Progenitor cell of endocrine pancreas (in vitro differentiated cells): Measurements from ENCODE around the gene NLRC4. TPM values are rescaled to one million over a fixed set of nuclear protein-coding genes. Genes with fewer than 3 reads are reported as not detected.
"Not testable (repeated sequence)": the region's sequence is repeated elsewhere in the genome, so short reads cannot be mapped to it uniquely, and the experiment has no call there.

Experiments
- DNase-seq: peaks from one replicate; pipeline ENCODE4 v3.0.0; 2021; ENCODE audit warnings: low spot score; ENCODE audit not compliant: unreplicated experiment
- H3K27ac Mint-ChIP-seq: 2 replicates; pipeline ENCODE4 v1.8.0; 2021; ENCODE audit warnings: mild to moderate bottlenecking, moderate library complexity, mixed read lengths
- H3K27me3 Mint-ChIP-seq: 2 replicates; pipeline ENCODE4 v1.8.0; 2021; ENCODE audit warnings: mixed read lengths
- H3K36me3 Mint-ChIP-seq: 2 replicates; pipeline ENCODE4 v1.8.0; 2022; ENCODE audit warnings: mixed read lengths; ENCODE audit not compliant: insufficient read depth
- H3K4me1 Mint-ChIP-seq: 2 replicates; pipeline ENCODE4 v1.8.0; 2021; ENCODE audit warnings: low read depth, mixed read lengths
- H3K4me3 Mint-ChIP-seq: 2 replicates; pipeline ENCODE4 v1.8.0; 2021; ENCODE audit warnings: low read depth, mild to moderate bottlenecking, moderate library complexity, mixed read lengths
- H3K9me3 Mint-ChIP-seq: 2 replicates; pipeline ENCODE4 v1.8.0; 2021; ENCODE audit warnings: low read depth, mixed read lengths
- long read RNA-seq: library from polyadenylated mRNA; unstranded; transcript quantifications from one replicate; pipeline ENCODE4 v2.0.0, GENCODE V29; 2020
- total RNA-seq: library from RNA; stranded (reverse); gene quantifications from 2 replicates; pipeline ENCODE4 v1.2.1, GENCODE V29; 2021
- TF ChIP-seq, protein P1 (sequence below): fragments of 200-600 bp; sonication (generic); IDR thresholded peaks from one replicate; pipeline ENCODE4 v1.5.0; 2021; ENCODE audit warnings: antibody characterized with exemption, mild to moderate bottlenecking; ENCODE audit not compliant: unreplicated experiment

NLRC4 gene, protein sequence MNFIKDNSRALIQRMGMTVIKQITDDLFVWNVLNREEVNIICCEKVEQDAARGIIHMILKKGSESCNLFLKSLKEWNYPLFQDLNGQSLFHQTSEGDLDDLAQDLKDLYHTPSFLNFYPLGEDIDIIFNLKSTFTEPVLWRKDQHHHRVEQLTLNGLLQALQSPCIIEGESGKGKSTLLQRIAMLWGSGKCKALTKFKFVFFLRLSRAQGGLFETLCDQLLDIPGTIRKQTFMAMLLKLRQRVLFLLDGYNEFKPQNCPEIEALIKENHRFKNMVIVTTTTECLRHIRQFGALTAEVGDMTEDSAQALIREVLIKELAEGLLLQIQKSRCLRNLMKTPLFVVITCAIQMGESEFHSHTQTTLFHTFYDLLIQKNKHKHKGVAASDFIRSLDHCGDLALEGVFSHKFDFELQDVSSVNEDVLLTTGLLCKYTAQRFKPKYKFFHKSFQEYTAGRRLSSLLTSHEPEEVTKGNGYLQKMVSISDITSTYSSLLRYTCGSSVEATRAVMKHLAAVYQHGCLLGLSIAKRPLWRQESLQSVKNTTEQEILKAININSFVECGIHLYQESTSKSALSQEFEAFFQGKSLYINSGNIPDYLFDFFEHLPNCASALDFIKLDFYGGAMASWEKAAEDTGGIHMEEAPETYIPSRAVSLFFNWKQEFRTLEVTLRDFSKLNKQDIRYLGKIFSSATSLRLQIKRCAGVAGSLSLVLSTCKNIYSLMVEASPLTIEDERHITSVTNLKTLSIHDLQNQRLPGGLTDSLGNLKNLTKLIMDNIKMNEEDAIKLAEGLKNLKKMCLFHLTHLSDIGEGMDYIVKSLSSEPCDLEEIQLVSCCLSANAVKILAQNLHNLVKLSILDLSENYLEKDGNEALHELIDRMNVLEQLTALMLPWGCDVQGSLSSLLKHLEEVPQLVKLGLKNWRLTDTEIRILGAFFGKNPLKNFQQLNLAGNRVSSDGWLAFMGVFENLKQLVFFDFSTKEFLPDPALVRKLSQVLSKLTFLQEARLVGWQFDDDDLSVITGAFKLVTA
- not detected in 2 replicates for total RNA-seq
- long read RNA-seq: 0 reads

DNA sequence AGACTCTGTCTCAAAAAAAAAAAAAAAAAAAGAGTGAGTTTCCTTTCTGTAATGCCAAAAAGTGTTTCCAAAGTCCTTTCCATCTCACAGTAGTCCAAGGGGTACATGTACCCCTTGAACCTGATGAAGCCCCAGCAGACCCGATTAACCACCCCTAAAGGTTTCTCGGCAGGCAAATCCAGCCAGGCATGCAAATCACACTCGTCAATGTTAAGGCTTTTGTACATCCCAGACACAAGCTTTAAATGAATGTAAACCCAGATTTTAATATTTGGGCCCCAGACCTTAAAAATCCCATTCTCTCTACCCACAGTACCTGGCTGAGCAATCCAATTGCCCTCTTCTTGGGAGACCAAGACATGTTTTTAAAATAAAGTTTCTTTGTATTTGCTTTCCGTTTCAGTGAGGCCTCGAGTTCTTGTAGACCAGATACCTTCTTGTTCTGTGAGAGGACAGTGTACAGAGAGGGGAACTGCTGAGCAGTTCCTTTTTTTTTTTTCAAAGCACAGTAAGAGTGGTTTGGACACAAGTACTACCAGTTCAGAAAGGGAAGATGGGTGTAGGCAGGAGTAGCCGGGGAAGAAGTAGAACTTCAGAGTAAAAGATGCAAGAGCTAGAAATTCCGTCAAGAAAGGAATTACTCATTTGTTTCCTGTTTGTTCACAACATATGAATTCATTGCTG, at the start of gene NLRC4:
Gene NLRC4 (minus strand): TSS at position 465 of the 684 bp plus-strand sequence. CDS start 8,111 bp downstream, outside the sequence.
- H3K4me1 Mint-ChIP-seq: no peaks in the 10 kb centered on the region
- H3K27ac Mint-ChIP-seq: no peak within 1 kb of the TSS
- H3K27me3 Mint-ChIP-seq: peaks cover 16% of the 10 kb centered on the region
- TF ChIP-seq, protein P1, sequence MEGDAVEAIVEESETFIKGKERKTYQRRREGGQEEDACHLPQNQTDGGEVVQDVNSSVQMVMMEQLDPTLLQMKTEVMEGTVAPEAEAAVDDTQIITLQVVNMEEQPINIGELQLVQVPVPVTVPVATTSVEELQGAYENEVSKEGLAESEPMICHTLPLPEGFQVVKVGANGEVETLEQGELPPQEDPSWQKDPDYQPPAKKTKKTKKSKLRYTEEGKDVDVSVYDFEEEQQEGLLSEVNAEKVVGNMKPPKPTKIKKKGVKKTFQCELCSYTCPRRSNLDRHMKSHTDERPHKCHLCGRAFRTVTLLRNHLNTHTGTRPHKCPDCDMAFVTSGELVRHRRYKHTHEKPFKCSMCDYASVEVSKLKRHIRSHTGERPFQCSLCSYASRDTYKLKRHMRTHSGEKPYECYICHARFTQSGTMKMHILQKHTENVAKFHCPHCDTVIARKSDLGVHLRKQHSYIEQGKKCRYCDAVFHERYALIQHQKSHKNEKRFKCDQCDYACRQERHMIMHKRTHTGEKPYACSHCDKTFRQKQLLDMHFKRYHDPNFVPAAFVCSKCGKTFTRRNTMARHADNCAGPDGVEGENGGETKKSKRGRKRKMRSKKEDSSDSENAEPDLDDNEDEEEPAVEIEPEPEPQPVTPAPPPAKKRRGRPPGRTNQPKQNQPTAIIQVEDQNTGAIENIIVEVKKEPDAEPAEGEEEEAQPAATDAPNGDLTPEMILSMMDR: no peak
- no peak within 1 kb of the TSS for H3K4me3 Mint-ChIP-seq
- H3K36me3 Mint-ChIP-seq: no peaks in the 10 kb centered on the region
- DNase-seq: no peak
- H3K9me3 Mint-ChIP-seq: no peaks in the 10 kb centered on the region

DNA sequence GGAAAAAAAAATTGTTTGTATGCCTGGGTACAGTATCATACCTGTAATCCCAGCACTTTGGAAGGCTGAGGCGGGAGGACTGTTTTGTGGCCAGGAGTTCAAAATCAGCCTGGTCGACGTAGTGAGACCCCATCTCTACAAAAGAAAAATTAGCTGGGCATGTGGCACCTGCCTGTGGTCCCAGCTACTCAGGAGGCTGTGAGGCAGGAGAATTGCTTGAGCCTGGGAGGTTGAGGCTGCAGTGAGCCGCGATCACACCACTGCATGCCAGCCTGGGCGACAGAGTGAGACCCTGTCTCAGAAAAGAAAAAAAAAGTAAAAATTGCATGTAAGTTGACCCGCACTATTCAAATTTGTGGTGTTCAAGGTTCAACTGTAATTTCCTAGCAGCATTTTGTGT, 45.9 kb upstream of the NLRC4 start:
- peaks cover 3% of the 10 kb centered on the region for H3K36me3 Mint-ChIP-seq
- TF ChIP-seq, protein P1: no peak
- no peak overlapping the region for H3K4me3 Mint-ChIP-seq
- no peak overlapping the region for H3K27ac Mint-ChIP-seq
- no peaks in the 10 kb centered on the region for H3K4me1 Mint-ChIP-seq
- H3K27me3 Mint-ChIP-seq: no peaks in the 10 kb centered on the region
- no peaks in the 10 kb centered on the region for H3K9me3 Mint-ChIP-seq
- no peak for DNase-seq

DNA sequence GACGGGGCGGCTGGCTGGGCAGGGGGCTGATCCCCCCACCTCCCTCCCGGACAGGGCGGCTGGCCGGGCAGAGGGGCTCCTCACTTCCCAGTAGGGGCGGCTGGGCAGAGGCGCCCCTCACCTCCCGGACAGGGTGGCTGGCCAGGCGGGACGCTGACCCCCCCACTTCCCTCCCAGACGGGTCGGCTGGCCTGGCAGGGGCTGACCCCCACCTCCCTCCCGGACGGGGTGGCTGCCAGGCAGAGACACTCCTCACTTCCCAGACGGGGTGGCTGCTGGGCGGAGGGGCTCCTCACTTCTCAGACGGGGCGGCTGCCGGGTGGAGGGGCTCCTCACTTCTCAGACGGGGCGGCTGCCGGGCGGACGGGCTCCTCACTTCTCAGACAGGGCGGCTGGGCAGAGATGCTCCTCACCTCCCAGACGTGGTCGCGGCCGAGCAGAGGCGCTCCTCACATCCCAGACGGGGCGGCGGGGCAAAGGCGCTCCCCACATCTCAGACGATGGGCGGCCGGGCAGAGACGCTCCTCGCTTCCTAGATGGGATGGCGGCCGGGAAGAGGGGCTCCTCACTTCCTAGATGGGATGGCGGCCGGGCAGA, 29.4 kb upstream of the NLRC4 start:
- not testable (repeated sequence) for H3K27me3 Mint-ChIP-seq, H3K4me3 Mint-ChIP-seq, H3K9me3 Mint-ChIP-seq, H3K27ac Mint-ChIP-seq, DNase-seq, H3K4me1 Mint-ChIP-seq
- peaks cover 26% of the 10 kb centered on the region for H3K36me3 Mint-ChIP-seq

DNA sequence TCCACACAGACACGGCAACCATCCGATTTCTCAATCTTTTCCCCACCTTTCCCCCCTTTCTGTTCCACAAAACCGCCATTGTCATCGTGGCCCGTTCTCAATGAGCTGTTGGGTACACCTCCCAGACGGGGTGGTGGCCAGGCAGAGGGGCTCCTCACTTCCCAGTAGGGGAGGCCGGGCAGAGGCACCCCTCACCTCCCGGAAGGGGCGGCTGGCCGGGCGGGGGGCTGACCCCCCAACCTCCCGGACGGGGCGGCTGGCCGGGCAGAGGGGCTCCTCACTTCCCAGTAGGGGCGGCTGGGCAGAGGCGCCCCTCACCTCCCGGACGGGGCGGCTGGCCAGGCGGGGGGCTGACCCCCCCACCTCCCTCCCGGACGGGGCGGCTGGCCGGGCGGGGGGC, 28.8 kb upstream of the NLRC4 start:
- not testable (repeated sequence) for H3K27ac Mint-ChIP-seq, DNase-seq, H3K4me3 Mint-ChIP-seq, H3K27me3 Mint-ChIP-seq, H3K4me1 Mint-ChIP-seq, H3K9me3 Mint-ChIP-seq
- H3K36me3 Mint-ChIP-seq: peaks cover 23% of the 10 kb centered on the region

DNA sequence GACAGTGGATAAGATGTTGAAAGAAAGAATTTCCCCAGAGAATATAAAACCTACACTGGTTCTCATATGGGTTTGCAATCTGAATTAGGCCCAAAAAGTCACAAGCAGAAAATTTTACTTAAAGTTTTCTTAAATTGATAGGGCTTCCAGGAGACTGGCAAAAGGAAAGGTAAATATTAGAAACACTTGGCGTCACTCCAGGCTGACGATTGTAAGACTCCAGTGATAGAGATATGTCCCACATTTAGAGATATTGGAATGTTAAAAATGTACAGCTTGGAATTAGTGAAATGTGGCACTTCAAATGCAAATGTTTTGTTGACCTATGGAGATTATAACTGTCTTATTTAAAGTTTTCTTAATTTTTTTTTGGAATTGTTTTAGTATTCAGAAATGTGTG, 27.1 kb upstream of the NLRC4 start:
- Mint-ChIP-seq H3K4me3 (no peak overlapping the region), H3K9me3 (no peaks in the 10 kb centered on the region), H3K27me3 (no peaks in the 10 kb centered on the region), H3K4me1 (no peaks in the 10 kb centered on the region), H3K27ac (no peak overlapping the region), H3K36me3 (peaks cover 22% of the 10 kb centered on the region)
- TF ChIP-seq, protein P1: no peak
- no peak for DNase-seq

DNA sequence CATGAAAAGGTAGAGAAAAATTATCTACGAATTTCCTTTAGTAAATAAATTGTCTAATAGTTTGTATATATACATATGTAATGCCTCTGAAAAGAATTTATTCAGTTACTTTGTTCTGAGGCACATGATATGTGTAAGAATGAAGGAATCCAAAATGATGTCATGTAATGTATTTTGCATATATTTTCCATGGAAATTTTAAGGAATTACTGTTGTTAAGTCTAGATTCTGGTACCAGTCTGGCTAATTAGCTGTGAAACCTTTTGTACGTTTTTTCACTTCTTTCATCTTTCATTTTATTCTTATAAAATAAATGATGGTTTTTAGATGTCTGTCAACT, 25.3 kb upstream of the NLRC4 start:
- Mint-ChIP-seq H3K27ac (no peak overlapping the region), H3K36me3 (peaks cover 14% of the 10 kb centered on the region), H3K9me3 (no peaks in the 10 kb centered on the region), H3K27me3 (no peaks in the 10 kb centered on the region), H3K4me1 (no peaks in the 10 kb centered on the region), H3K4me3 (no peak overlapping the region)
- no peak for DNase-seq
- TF ChIP-seq, protein P1: no peak
